ENCODE measurements around the gene PDGFB.

PDGFB gene

GRCh38 chr22:39254789-39255298, 10.1 kb upstream of the PDGFB start:
- DNase-seq (ENCODE audit: low read depth in 3 of 3, low spot score in 1 of 3) = peak in 1 of 3 donors; percentile 49

- DNase-seq (ENCODE audit: low read depth in 3 of 3, low spot score in 1 of 3) = no peak
These were observed 9.3 kb upstream of the PDGFB start for GRCh38 chr22:39254122-39254521.

- DNase-seq (ENCODE audit: low read depth in 3 of 3, low spot score in 1 of 3) = no peak
These were observed 8.8 kb upstream of the PDGFB start for GRCh38 chr22:39253435-39254070.

GRCh38 chr22:39252461-39253434, 8.0 kb upstream of the PDGFB start:
- no peak for DNase-seq (ENCODE audit: low read depth in 3 of 3, low spot score in 1 of 3)

GRCh38 chr22:39251762-39252460, 7.1 kb upstream of the PDGFB start:
- no peak for DNase-seq (ENCODE audit: low read depth in 3 of 3, low spot score in 1 of 3)

GRCh38 chr22:39250838-39251237, 6.1 kb upstream of the PDGFB start:
- DNase-seq (ENCODE audit: low read depth in 3 of 3, low spot score in 1 of 3) = no peak

GRCh38 chr22:39250131-39250530, 5.3 kb upstream of the PDGFB start:
- DNase-seq (ENCODE audit: low read depth in 3 of 3, low spot score in 1 of 3) = no peak

- no peak for DNase-seq (ENCODE audit: low read depth in 3 of 3, low spot score in 1 of 3)
These were observed 4.4 kb upstream of the PDGFB start for GRCh38 chr22:39249086-39249704.

- DNase-seq (ENCODE audit: low read depth in 3 of 3, low spot score in 1 of 3) = no peak
These were observed 3.5 kb upstream of the PDGFB start for GRCh38 chr22:39248254-39248653.

GRCh38 chr22:39247361-39247760, 2.6 kb upstream of the PDGFB start:
- no peak for DNase-seq (ENCODE audit: low read depth in 3 of 3, low spot score in 1 of 3)

- no peak for DNase-seq (ENCODE audit: low read depth in 3 of 3, low spot score in 1 of 3)
These were observed 2.0 kb upstream of the PDGFB start for GRCh38 chr22:39246690-39247332.

- DNase-seq (ENCODE audit: low read depth in 3 of 3, low spot score in 1 of 3) = no peak
These were observed 1.4 kb upstream of the PDGFB start for GRCh38 chr22:39246217-39246616.

GRCh38 chr22:39245130-39246039, 603 bp upstream of the PDGFB start:
- DNase-seq (ENCODE audit: low read depth in 3 of 3, low spot score in 1 of 3) = no peak

GRCh38 chr22:39244136-39244495, 666 bp downstream of the PDGFB start:
- DNase-seq (ENCODE audit: low read depth in 3 of 3, low spot score in 1 of 3) = no peak

- DNase-seq (ENCODE audit: low read depth in 3 of 3, low spot score in 1 of 3) = no peak
These were observed 1.2 kb downstream of the PDGFB start for GRCh38 chr22:39243439-39244135.

- no peak for DNase-seq (ENCODE audit: low read depth in 3 of 3, low spot score in 1 of 3)
These were observed 2.0 kb downstream of the PDGFB start for GRCh38 chr22:39242595-39243438.

- peak in 2 of 3 donors; percentile 26 to 35 for DNase-seq (ENCODE audit: low read depth in 3 of 3, low spot score in 1 of 3)
These were observed 2.8 kb downstream of the PDGFB start for GRCh38 chr22:39241794-39242594.
